Right lobe of liver (tissue), 6 donors: ENCODE results near the gene ITPR1. TPM values are rescaled to one million over a fixed set of nuclear protein-coding genes. Genes with fewer than 3 reads are reported as not detected.
A peak's percentile ranks its signal among the peaks of the same experiment; 100 is the strongest.

Experiments used
- ATAC-seq, 4 donors: fragments of 200-7000 bp; cut with Tn5 transposase; one replicate each; pipeline ENCODE4 v1.9.1; 2020; ENCODE audit warnings: mild to moderate bottlenecking in 4 of 4, moderate library complexity in 4 of 4
- DNase-seq, 3 donors: peaks; one replicate each; pipeline ENCODE4 v3.0.0-alpha.2; 2020
- H3K27ac ChIP-seq, 3 donors: fragments of 200-600 bp; one replicate each; pipeline ENCODE4 v1.8.0; 2022
- H3K27me3 ChIP-seq, 2 donors: fragments of 200-600 bp; one replicate each; pipeline ENCODE4 v1.8.0; 2022
- H3K36me3 ChIP-seq, 4 donors: fragments of 200-600 bp; sonication (generic) in 1 of 4; one replicate each; pipeline versions ENCODE4 v1.5.1 to v1.8.0; 2017 to 2022; ENCODE audit warnings: control low read depth in 1 of 4
- H3K4me1 ChIP-seq, 4 donors: fragments of 200-600 bp; sonication (generic) in 1 of 4; one replicate each; pipeline versions ENCODE4 v1.5.1 to v1.8.0; 2017 to 2022; ENCODE audit warnings: control low read depth in 1 of 4
- H3K4me3 ChIP-seq, 3 donors: fragments of 200-600 bp; one replicate each; pipeline ENCODE4 v1.8.0; 2022
- H3K9me3 ChIP-seq, 4 donors: fragments of 200-600 bp; sonication (generic) in 1 of 4; one replicate each; pipeline versions ENCODE4 v1.5.1 to v1.8.0; 2017 to 2022; ENCODE audit warnings: control low read depth in 1 of 4
- POLR2A ChIP-seq: fragments of 450-650 bp; IDR thresholded peaks from one replicate; pipeline ENCODE4 v1.6.1; 2017; ENCODE audit warnings: antibody characterized with exemption, mild to moderate bottlenecking
- WGBS: methylation state at CpG from one replicate; pipeline ENCODE4 v1.1.6; 2018; ENCODE audit warnings: low coverage, low lambda C conversion rate; ENCODE audit not compliant: insufficient coverage; ENCODE audit errors: missing lambda C conversion rate; 5-methylcytosine and 5-hydroxymethylcytosine counted together
- intact Hi-C, 2 donors: fragments of 100-400 bp; cut with DNase I; formaldehyde crosslinking; loops; one replicate each; pipeline versions ENCODE4 v1.11.2 to v1.14.1; 2022
- total RNA-seq, 6 experiments: library from RNA; depleted of rRNA in 2 of 6; stranded (reverse); fragments of >200 nt in 2 of 6; fragmentation: NEBNext Ultra II Directional in 3 of 6; extraction: Animal tissue kit (Norgen Biotek cat#: 25700) in 3 of 6; gene quantifications; one replicate each; pipeline versions ENCODE4 v1.1.0 to v1.2.4, GENCODE V29; 2016 to 2023
- TF ChIP-seq, protein P1 (sequence below), 4 donors: fragments of 200-600 bp in 3 of 4; fragments of 450-650 bp in 1 of 4; IDR thresholded peaks; one replicate each; pipeline versions ENCODE4 v1.5.1 to v1.8.0; 2016 to 2022; ENCODE audit warnings: antibody characterized with exemption in 4 of 4, mild to moderate bottlenecking in 2 of 4
- donor health status: DM: no; HTN: yes; CAD: no.
- donor health status: DM: no; HTN: no; CAD: no.
- donor health status: DM: no; HTN: no; CAD: no.
- donor health status: DM: no; HTN: yes; CAD: no.
- donor health status: DM: no; HTN: yes; CAD: no.

ITPR1 gene
- total RNA-seq, 6 experiments from 2014 or later, result 6.5 to 16.2 (median 11.5) TPM

DNA sequence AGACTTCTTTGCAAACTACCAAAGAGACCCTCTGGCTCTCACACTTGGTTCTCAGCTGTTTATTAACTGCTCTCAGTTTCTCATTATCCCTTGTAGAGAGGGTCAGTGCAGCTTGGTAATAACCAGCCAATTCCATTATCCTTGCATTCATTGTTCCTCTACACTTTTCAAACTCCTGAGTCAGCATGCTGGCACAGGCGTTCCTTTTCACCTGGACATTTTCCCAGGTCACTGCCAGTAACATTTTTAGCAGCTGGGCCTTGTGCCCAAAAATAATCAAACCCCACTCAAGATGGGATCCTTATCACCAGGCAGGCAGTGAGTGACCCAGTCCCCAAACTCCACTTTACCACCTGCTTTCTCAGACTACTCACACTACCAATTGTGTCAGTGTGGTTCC lies 21.2 kb upstream of the ITPR1 start:
- peak in 1 of 4 donors; percentile 37 for ATAC-seq
- Histone ChIP-seq H3K9me3 (no peaks in the 10 kb centered on the region), H3K27me3 (no peaks in the 10 kb centered on the region), H3K36me3 (no peaks in the 10 kb centered on the region), H3K27ac (no peak overlapping the region), H3K4me1 (peaks cover 0 to 16% (median 0%) of the 10 kb centered on the region in 4 donors), H3K4me3 (no peak overlapping the region)
- TF ChIP-seq, protein P1, sequence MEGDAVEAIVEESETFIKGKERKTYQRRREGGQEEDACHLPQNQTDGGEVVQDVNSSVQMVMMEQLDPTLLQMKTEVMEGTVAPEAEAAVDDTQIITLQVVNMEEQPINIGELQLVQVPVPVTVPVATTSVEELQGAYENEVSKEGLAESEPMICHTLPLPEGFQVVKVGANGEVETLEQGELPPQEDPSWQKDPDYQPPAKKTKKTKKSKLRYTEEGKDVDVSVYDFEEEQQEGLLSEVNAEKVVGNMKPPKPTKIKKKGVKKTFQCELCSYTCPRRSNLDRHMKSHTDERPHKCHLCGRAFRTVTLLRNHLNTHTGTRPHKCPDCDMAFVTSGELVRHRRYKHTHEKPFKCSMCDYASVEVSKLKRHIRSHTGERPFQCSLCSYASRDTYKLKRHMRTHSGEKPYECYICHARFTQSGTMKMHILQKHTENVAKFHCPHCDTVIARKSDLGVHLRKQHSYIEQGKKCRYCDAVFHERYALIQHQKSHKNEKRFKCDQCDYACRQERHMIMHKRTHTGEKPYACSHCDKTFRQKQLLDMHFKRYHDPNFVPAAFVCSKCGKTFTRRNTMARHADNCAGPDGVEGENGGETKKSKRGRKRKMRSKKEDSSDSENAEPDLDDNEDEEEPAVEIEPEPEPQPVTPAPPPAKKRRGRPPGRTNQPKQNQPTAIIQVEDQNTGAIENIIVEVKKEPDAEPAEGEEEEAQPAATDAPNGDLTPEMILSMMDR (IDR thresholded peaks at IDR 0.05), result no peak
- peak in 1 of 3 donors; percentile 58 for DNase-seq
- intact Hi-C loops, result no loop called here
- WGBS, result 0% methylated on average over 1 of the region's 1 CpG

GRCh38 chr3:4472312-4472711 lies 20.8 kb upstream of the ITPR1 start:
- Histone ChIP-seq H3K4me1 (peaks cover 0 to 16% (median 0%) of the 10 kb centered on the region in 4 donors), H3K27me3 (no peaks in the 10 kb centered on the region), H3K27ac (no peak overlapping the region), H3K36me3 (no peaks in the 10 kb centered on the region), H3K4me3 (no peak overlapping the region), H3K9me3 (no peaks in the 10 kb centered on the region)
- no peak for ATAC-seq
- 73% methylated on average over 2 of the region's 2 CpGs for WGBS
- TF ChIP-seq, protein P1 (IDR thresholded peaks at IDR 0.05), result no peak
- TF ChIP-seq POLR2A, result no peak
- intact Hi-C loops, result no loop called here
- DNase-seq, result no peak

GRCh38 chr3:4472766-4473165 lies 20.4 kb upstream of the ITPR1 start:
- TF ChIP-seq POLR2A, result no peak
- TF ChIP-seq, protein P1 (IDR thresholded peaks at IDR 0.05), result no peak
- H3K4me1 ChIP-seq, result peaks cover 0 to 16% (median 0%) of the 10 kb centered on the region in 4 donors
- H3K36me3 ChIP-seq, result no peaks in the 10 kb centered on the region
- no peaks in the 10 kb centered on the region for H3K9me3 ChIP-seq
- ATAC-seq (no peak), DNase-seq (no peak)
- WGBS, result no CpG with 5 or more reads among the region's 2 CpGs
- intact Hi-C loops, result no loop called here
- no peak overlapping the region for H3K27ac ChIP-seq
- H3K4me3 ChIP-seq, result no peak overlapping the region
- no peaks in the 10 kb centered on the region for H3K27me3 ChIP-seq

DNA sequence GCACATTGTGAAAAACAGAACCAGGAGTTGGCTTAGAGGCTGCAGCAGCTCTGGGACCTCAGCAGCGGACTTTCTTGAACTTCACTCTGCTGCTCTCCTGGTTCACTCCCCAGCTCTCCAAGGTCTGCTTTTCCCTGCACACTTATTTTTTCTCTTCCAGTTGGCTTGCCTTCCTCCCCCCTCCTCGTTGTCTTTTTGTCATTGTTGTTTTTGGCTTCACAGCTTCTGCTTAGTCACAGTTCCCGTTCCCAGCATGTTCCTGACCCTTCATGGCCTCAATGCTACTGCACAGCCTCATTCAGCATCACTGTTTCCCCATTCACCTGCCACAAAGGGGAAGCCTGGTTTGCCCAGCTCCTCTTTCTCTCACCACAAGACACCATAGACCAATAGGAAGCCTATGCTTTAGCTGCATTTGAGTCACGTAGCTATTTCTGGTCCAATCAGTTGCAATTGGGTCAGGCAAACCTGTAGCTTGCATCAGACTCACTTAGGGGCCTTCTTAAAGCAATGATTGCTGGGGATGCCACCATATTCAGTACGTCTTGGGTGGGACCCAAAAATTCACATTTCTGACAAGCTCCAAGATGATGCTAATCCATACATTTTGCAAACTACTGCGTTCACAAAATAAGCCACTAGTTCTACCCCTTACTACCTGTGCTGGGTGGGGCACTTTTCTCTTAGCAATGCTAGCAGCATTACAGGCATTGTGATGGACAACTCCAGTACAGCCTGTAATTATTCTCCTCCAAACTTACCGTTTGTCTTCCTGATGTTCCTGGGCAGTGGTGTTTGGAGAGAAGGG lies 18.3 kb upstream of the ITPR1 start:
- no peaks in the 10 kb centered on the region for H3K9me3 ChIP-seq
- H3K36me3 ChIP-seq, result no peaks in the 10 kb centered on the region
- H3K4me3 ChIP-seq, result no peak overlapping the region
- intact Hi-C loops, result no loop called here
- ATAC-seq (peak; percentile 75 to 91 (median 83)), DNase-seq (peak; percentile 40 to 66 (median 64))
- peaks cover 0 to 16% (median 0%) of the 10 kb centered on the region in 4 donors for H3K4me1 ChIP-seq
- WGBS, result 38% methylated on average over 7 of the region's 7 CpGs
- no peaks in the 10 kb centered on the region for H3K27me3 ChIP-seq
- H3K27ac ChIP-seq, result peak overlapping the region in 1 of 3 donors; percentile 27
- TF ChIP-seq POLR2A, result no peak
- TF ChIP-seq, protein P1 (IDR thresholded peaks at IDR 0.05), result no peak
